Left ventricle myocardium inferior (tissue), 1 donor: ENCODE measurements around the gene NUTM2F. TPM values are rescaled to one million over a fixed set of nuclear protein-coding genes. Genes with fewer than 3 reads are reported as not detected.
"Not testable (repeated sequence)": the region's sequence is repeated elsewhere in the genome, so short reads cannot be mapped to it uniquely, and the experiment has no call there.

ENCODE experiments used
- DNase-seq: peaks from one replicate; pipeline ENCODE4 v3.0.0-alpha.2; 2020
- H3K27ac ChIP-seq: fragments of 200-600 bp; replicated peaks from 2 replicates; pipeline ENCODE4 v1.8.0; 2021
- H3K27me3 ChIP-seq: fragments of 200-600 bp; 2 replicates; pipeline ENCODE4 v1.8.0; 2021; ENCODE audit warnings: low read depth
- H3K36me3 ChIP-seq: fragments of 200-600 bp; 2 replicates; pipeline ENCODE4 v1.8.0; 2021
- H3K4me1 ChIP-seq: fragments of 200-600 bp; 2 replicates; pipeline ENCODE4 v1.8.0; 2021
- H3K4me3 ChIP-seq: fragments of 200-600 bp; 2 replicates; pipeline ENCODE4 v1.8.0; 2021; ENCODE audit warnings: mild to moderate bottlenecking, moderate library complexity
- H3K9me3 ChIP-seq: fragments of 200-600 bp; replicated peaks from 2 replicates; pipeline ENCODE4 v1.8.0; 2021
- intact Hi-C: fragments of 100-400 bp; cut with micrococcal nuclease; formaldehyde crosslinking; loops from one replicate; pipeline ENCODE4 v1.11.0; 2022
- total RNA-seq: library from RNA; stranded (reverse); fragmentation: NEBNext Ultra II Directional; extraction: Animal tissue kit (Norgen Biotek cat#: 25700); gene quantifications from one replicate; pipeline ENCODE4 v1.2.1, GENCODE V29; 2021
- donor health status: DM: no; HTN: yes; CAD: no; lungs with severe emphysema.

Gene NUTM2F
- total RNA-seq, 1 donor from 2014 or later, result not detected

DNA sequence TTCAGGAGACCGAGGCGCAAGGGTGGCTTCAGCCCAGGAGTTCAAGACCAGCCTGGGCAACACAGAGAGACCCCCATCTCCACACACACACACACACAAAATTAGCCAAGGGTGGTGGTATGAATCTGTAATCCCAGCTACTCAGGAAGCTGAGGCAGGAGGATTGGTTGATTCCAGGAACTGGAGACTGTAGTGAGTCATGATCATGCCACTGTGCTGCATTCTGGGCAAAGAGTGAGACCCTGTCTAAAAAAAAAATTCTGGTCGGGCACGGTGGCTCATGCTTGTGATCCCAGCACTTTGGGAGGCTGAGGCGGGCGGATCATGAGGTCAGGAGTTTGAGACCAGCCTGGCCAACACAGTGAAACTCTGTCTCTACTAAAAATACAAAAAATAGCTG lies 11.2 kb upstream of the NUTM2F start:
- H3K4me3 ChIP-seq, H3K4me1 ChIP-seq, H3K9me3 ChIP-seq, H3K36me3 ChIP-seq, intact Hi-C loops, H3K27ac ChIP-seq, H3K27me3 ChIP-seq, DNase-seq: not testable (repeated sequence)

DNA sequence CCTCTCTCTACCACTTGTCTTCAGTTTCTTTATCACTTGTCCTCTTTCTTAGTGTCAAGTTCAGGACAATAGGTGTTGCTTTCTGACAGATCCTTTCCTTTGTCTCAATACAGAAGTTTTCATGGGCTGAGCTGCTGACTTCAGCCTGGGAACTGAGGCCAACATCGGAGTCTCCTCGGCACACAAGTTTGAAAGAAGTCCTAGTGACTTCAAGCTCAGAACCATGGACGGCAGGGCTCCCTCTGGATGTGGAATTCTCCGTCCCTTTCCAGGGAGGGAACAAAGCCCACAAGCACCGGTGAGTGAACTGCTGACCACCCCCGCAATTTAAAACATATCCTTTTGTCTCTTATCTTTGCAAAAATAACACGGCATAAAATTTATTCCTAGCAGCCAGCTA lies 10.3 kb upstream of the NUTM2F start:
- H3K4me3 ChIP-seq, intact Hi-C loops, H3K27ac ChIP-seq, DNase-seq, H3K27me3 ChIP-seq, H3K36me3 ChIP-seq, H3K4me1 ChIP-seq, H3K9me3 ChIP-seq: not testable (repeated sequence)

DNA sequence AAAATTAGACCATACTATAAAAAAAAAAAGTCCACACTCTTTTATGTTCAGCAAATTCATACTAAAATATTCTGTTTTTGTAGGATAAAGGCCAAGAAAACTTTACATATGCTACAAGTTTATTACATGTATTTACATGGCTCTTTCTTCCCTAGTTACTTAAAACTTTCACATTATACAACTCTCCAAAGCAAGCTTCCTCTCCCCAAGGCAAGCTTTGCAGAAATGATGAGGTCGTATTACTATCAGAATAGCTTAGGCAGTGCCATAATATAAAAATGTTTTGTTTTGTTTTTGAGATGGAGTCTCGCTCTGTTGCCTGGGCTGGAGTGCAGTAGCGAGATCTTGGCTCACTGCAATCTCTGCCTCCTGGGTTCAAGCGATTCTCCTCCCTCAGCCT lies 8.0 kb upstream of the NUTM2F start:
- intact Hi-C loops, H3K27ac ChIP-seq, DNase-seq, H3K4me3 ChIP-seq, H3K27me3 ChIP-seq, H3K4me1 ChIP-seq, H3K9me3 ChIP-seq, H3K36me3 ChIP-seq: not testable (repeated sequence)

DNA sequence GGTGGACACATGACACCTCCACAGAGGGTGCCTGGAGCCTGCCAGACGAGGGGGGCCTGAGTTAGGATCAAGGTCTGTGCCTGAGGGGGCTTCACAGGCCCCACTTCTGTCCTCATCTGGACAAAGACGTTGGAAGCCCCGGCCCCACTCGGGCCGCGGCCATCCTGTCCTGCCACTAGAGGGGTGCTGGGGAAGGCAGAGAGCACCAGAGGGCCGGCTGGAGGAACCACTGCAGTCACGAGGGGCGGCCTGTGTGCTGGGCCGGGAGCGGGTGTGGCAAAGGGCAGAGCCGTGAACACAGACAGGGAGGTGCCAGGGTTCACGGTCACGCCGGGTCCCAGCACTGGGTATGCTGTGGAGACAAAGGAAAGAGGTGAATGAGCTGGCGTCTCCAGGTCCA lies 2.9 kb downstream of the NUTM2F start:
- H3K27ac ChIP-seq, H3K4me1 ChIP-seq, H3K9me3 ChIP-seq, H3K4me3 ChIP-seq, H3K27me3 ChIP-seq, DNase-seq, intact Hi-C loops, H3K36me3 ChIP-seq: not testable (repeated sequence)

DNA sequence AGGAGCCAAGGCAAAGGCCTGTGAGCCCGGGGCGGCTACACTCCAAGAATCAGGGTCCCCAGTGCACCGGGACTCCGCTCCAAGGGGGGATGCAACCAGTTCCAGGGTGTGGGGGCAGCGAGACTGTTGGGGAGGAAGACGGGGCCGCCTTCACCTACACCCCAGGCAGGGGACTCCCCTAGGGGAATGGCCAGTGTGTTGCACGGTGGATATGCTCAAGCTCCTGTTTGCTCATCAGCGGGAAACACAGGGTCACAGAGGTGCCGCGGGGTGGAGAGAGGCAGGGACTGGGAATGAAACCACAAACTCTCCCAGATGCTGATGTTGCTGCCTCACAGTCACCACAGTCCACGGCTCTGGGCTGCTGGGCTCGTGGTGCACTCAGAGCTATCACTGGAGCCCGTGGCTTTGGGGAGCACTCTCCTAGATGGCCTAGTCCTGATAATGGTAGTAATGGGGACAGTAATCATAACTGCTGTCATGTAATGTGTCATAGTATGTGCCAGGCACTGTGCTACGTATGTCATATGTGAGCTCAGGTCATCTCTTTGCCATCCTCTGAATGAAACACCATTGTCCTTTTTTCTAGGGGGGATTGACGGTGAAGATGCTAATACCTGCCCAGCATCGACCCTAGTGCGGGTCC lies 5.2 kb downstream of the NUTM2F start:
- H3K27ac ChIP-seq, intact Hi-C loops, DNase-seq, H3K4me3 ChIP-seq, H3K9me3 ChIP-seq, H3K4me1 ChIP-seq, H3K36me3 ChIP-seq, H3K27me3 ChIP-seq: not testable (repeated sequence)

DNA sequence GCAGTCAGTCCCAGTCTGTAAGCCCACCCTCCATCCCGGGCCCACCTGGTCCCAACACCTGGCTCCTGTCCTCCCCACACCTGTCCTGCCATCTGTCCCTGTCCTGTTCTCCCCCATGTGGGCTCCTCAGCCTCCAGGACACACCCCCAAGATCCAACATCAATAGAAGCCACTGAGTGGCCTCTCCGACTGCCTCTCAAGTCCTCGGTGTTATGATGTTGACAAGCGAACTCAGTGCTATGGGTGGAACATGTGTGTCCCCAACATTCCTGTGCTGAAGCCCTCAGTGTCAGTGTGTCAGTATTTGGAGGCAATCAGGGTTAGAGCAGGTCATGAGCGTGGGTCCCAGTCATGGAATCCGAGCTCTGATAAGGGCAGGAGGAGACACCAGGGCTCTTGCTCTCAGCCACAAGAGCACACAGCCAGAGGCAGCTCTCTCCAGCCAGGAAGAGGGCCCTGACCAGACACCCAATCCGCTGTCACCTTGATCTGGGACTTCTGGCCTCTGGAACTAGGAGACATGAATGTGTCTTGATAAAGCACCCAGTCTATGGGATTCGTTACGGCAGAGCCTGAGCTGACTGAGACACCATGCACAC lies 6.0 kb downstream of the NUTM2F start:
- H3K9me3 ChIP-seq, H3K27me3 ChIP-seq, H3K4me1 ChIP-seq, DNase-seq, H3K27ac ChIP-seq, H3K36me3 ChIP-seq, H3K4me3 ChIP-seq, intact Hi-C loops: not testable (repeated sequence)

DNA sequence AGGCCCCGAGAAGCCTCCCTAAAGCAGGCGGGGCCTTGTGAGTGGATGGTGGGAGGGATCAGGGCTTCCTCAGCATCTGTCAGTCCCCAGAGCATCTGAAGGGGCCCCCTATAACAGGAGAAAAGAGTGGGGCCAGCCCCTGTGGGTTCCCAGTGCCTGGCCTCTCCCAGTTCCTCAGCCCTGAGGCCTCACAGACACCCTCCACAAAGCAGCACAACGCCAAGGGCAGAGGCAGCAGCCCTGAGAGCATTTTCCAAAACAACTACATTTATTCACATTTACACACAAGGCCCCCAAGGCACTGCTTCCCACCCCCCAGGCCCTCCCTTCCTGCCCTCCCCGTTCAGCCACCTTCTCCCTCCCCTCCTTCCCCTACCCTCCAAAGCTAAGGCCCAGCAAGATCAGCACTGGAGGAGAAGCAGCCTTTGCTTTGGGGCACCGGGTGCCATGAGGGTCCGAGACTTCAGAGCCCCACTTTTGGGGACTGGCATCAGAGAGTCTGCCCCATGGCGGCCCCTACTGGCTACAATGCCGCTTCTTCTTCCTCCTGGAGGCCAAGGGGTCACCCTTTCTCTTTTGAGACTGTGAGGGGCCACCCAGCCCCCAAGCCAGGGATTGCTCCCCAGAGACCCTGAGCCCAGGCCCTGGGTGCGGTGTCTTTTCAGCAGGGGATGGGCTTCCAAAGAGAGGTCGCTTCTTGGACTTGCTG lies 10.3 kb downstream of the NUTM2F start:
- H3K36me3 ChIP-seq, intact Hi-C loops, H3K9me3 ChIP-seq, H3K27me3 ChIP-seq, DNase-seq, H3K27ac ChIP-seq, H3K4me1 ChIP-seq, H3K4me3 ChIP-seq: not testable (repeated sequence)

DNA sequence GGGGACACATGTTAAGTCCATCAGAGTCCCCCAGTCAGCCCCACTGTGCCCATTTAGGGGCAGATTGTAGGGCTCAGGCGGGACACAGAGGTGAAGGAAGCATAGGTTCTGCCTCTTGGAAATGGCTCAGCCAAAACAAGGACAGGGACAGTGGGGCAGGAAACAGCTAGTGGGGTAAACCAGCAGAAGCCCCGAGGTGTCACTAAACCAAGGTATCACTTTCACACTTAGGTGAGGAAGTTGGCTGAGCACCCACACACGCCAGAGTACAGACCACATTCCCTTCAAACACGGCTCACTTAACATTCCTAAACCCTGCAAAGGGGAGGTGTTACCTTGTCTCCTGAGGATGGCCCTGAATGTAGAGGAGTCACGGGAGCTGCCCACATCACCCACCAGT lies 12.2 kb downstream of the NUTM2F start:
- H3K27me3 ChIP-seq, H3K36me3 ChIP-seq, H3K27ac ChIP-seq, H3K4me3 ChIP-seq, H3K4me1 ChIP-seq, intact Hi-C loops, DNase-seq, H3K9me3 ChIP-seq: not testable (repeated sequence)

DNA sequence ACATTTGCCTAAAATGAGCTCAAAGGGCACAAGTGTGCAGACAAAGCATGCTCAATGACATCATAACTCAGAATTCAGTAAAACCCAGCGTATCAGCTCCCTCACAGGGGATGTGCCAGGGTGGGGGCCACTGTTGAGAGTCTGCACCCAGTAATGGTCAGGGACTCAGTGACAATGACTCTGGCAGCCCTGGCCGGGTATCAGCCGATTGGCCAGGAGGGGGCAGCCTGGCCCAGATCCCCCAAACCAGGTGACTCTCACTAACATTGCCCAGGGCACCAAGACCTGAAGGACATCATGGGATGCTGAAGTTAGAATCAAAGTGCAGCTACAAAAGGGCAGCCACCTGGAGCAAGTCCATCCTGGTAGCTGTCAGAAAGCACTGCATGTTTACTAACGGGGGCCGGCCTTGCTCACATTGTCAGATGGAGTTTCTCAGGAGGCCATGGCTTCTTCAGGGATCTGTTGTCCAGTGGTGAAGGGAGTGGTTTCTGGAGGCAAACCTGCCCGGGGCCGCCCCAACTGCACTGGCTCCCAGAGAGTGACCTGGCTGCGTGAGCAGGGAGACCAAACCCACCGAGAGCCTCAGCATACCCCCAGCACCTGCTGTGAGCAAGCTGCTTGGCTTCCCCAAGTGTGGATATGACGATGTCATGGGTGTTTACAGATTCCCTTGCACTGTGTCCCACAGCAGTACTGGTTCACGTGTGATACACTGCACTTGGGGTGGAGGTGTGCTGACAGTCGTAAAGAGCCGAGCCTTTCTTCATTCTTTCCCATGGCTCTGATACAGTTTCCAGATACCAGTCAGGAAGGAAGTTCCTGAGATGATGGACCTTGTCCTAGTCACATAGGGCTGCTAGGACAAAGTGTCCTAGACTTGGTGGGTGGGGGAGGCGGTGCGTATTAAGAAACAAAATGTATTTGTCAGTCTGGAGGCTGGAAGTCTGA lies 13.1 kb downstream of the NUTM2F start:
- H3K27me3 ChIP-seq, DNase-seq, H3K27ac ChIP-seq, H3K9me3 ChIP-seq, H3K4me1 ChIP-seq, H3K4me3 ChIP-seq, H3K36me3 ChIP-seq, intact Hi-C loops: not testable (repeated sequence)
